NCI-H226 (cell line): ENCODE measurements around the gene SUCNR1.
"Not testable (repeated sequence)": the region's sequence is repeated elsewhere in the genome, so short reads cannot be mapped to it uniquely, and the experiment has no call there.

Experiments
- DNase-seq: peaks from one replicate; pipeline ENCODE4 v3.0.0-alpha.2; 2015

The SUCNR1 gene

GRCh38 chr3:151873398-151873797 is at the start of gene SUCNR1:
TSS of gene SUCNR1 (plus strand) at chr3:151873643. CDS start at chr3:151879893, 6,250 bp downstream.
- DNase-seq, result no peak

GRCh38 chr3:151827816-151828215 is 45.6 kb upstream of the SUCNR1 start:
- DNase-seq, result no peak

- no peak for DNase-seq
These were observed 37.5 kb upstream of the SUCNR1 start for GRCh38 chr3:151835751-151836525.

GRCh38 chr3:151837057-151837456 is 36.4 kb upstream of the SUCNR1 start:
- peak; percentile 74 for DNase-seq

GRCh38 chr3:151838574-151839312 is 34.7 kb upstream of the SUCNR1 start:
- DNase-seq, result peak; percentile 70

GRCh38 chr3:151839313-151839631 is 34.2 kb upstream of the SUCNR1 start:
- no peak for DNase-seq

GRCh38 chr3:151841801-151842200 is 31.6 kb upstream of the SUCNR1 start:
- no peak for DNase-seq

- peak; percentile 16 for DNase-seq
These were observed 30.2 kb upstream of the SUCNR1 start for GRCh38 chr3:151843275-151843674.

GRCh38 chr3:151845306-151845905 is 28.0 kb upstream of the SUCNR1 start:
- no peak for DNase-seq

- not testable (repeated sequence) for DNase-seq
These were observed 23.4 kb upstream of the SUCNR1 start for GRCh38 chr3:151850065-151850464.

- no peak for DNase-seq
These were observed 21.2 kb upstream of the SUCNR1 start for GRCh38 chr3:151852074-151852811.

GRCh38 chr3:151856118-151856517 is 17.3 kb upstream of the SUCNR1 start:
- no peak for DNase-seq

GRCh38 chr3:151856641-151857040 is 16.8 kb upstream of the SUCNR1 start:
- DNase-seq, result no peak

- no peak for DNase-seq
These were observed 14.2 kb upstream of the SUCNR1 start for GRCh38 chr3:151859233-151859673.

- DNase-seq, result no peak
These were observed 13.5 kb upstream of the SUCNR1 start for GRCh38 chr3:151859905-151860304.

- peak; percentile 50 for DNase-seq
These were observed 9.8 kb upstream of the SUCNR1 start for GRCh38 chr3:151863611-151864010.

- peak; percentile 78 for DNase-seq
These were observed 8.9 kb upstream of the SUCNR1 start for GRCh38 chr3:151864423-151865101.

- no peak for DNase-seq
These were observed 6.6 kb upstream of the SUCNR1 start for GRCh38 chr3:151866711-151867410.

- DNase-seq, result no peak
These were observed 5.8 kb upstream of the SUCNR1 start for GRCh38 chr3:151867666-151868065.

GRCh38 chr3:151869181-151869580 is 4.3 kb upstream of the SUCNR1 start:
- no peak for DNase-seq

GRCh38 chr3:151871639-151872468 is 1.6 kb upstream of the SUCNR1 start:
- no peak for DNase-seq
